AG04449 (cell line): ENCODE results near the gene COL1A2.
A peak's percentile ranks its signal among the peaks of the same experiment; 100 is the strongest.

Experiments used
- CTCF ChIA-PET: fragments of 350-600 bp; formaldehyde crosslinking; extraction: SDS; loops from one replicate; lab custom pipeline; 2021; ENCODE audit warnings: antibody characterized with exemption; lab: Yijun Ruan, JAX
- POLR2A ChIA-PET: fragments of 400-600, 350-600 bp; formaldehyde crosslinking; extraction: SDS; loops from one replicate; lab custom pipeline; 2020; ENCODE audit warnings: antibody characterized with exemption, inconsistent platforms; lab: Yijun Ruan, JAX
- DNase-seq: peaks from one replicate; pipeline ENCODE4 v3.0.0-alpha.2; 2010; ENCODE audit warnings: low read depth, low spot score
- H3K4me3 ChIP-seq: 2 replicates; pipeline ENCODE4 v1.5.1; 2011; ENCODE audit warnings: low read depth, mild to moderate bottlenecking, control low read depth, low read length
- CTCF ChIP-seq: IDR thresholded peaks from one replicate; pipeline ENCODE4 v1.5.1; 2011; ENCODE audit warnings: mild to moderate bottlenecking, moderate library complexity, low read length, control low read depth, inconsistent platforms; ENCODE audit not compliant: insufficient read depth; ENCODE audit errors: missing control alignments

COL1A2 gene

DNA sequence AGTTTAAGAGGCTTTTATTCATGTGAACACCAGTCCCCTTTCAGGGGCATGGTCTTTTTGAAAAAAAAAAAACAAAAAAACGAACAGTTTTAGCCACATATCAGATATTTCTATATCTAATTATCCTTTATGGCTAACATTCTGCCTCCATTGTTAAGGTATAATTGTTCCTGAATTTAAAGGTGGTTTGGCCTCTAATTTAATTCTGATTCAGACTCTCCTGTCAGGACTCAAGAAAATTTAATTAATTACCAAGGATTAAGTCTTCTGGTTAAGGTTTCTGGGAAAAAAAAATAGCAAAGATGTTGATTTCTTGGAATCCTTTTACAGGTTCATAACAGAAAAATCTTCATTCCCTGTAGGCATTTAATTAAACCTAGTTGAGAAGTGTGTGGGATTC, 27.4 kb downstream of the COL1A2 start:
- H3K4me3 ChIP-seq, result no peak overlapping the region
- ChIA-PET POLR2A (interaction anchor here (1.5 to 4.6 kb wide), 2 partner anchors 12 to 133 kb away, joined by 5 to 23 read pairs; no protein-coding TSS in a partner anchor), CTCF (interaction anchor here (1.3 to 2.7 kb wide), 2 partner anchors 126 to 133 kb away, joined by 3 to 12 read pairs; no protein-coding TSS in a partner anchor)
- DNase-seq, result no peak
- TF ChIP-seq CTCF, result no peak

- ChIA-PET POLR2A (interaction anchor here (1.0 to 5.3 kb wide), 7 partner anchors 8 to 134 kb away, joined by 3 to 43 read pairs (median 3); no protein-coding TSS in a partner anchor), CTCF (interaction anchor here (0.6 to 5.5 kb wide), 5 partner anchors 10 to 134 kb away, joined by 3 to 48 read pairs (median 4); partner anchors contain the start of gene COL1A2)
Measured at GRCh38 chr7:94422827-94423460, 28.2 kb downstream of the COL1A2 start.

DNA sequence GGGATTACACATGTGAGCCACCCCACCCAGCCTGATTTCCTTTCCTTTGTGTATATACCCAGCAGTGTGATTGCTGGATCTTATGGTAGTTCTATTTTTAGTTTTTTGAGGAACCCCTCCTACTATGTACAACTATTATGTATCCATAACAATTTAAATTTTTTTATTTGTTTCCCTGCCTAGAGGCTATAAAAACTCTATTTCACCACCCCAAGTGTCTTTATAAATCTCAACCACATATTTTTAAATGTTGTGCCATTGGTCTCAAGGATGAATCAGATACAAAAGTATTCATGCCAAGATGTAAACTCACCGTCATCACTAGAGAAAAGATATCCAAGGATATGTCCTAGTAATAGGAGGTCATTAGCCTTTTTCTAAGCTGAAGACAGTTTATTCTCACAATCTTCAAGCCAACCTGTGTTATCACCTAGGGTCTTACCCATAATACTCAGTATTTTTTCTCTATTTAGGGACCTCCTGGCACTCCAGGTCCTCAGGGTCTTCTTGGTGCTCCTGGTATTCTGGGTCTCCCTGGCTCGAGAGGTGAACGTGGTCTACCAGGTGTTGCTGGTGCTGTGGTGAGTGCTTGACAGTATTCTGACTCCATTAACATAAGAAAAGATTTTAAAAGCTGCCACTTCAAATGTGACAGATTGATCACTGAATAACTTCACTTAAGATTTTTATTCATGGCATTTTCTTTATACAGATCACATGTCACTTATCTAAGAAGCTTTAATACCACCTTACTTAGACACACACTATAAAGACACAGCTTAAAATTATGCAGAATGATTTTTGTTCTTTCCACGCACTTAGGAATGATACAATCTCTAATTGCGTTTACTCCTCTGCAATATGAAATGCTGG, 29.4 kb downstream of the COL1A2 start:
- no peak overlapping the region for H3K4me3 ChIP-seq
- TF ChIP-seq CTCF, result no peak
- peak; percentile 47 for DNase-seq
- ChIA-PET CTCF (interaction anchor here (0.9 to 5.5 kb wide), 7 partner anchors 12 to 135 kb away, joined by 3 to 48 read pairs (median 8); no protein-coding TSS in a partner anchor), POLR2A (interaction anchor here (1.0 to 5.5 kb wide), 8 partner anchors 9 to 134 kb away, joined by 3 to 43 read pairs (median 8); no protein-coding TSS in a partner anchor)

More at GRCh38 chr7:94422827-94423460, 28.2 kb downstream of the COL1A2 start:
- no peak for DNase-seq
- no peak for TF ChIP-seq CTCF
- H3K4me3 ChIP-seq, result no peak overlapping the region

- H3K4me3 ChIP-seq, result no peak overlapping the region
- ChIA-PET CTCF (interaction anchor here (1.9 to 5.5 kb wide), 3 partner anchors 11 to 136 kb away, joined by 11 to 48 read pairs (median 13); no protein-coding TSS in a partner anchor), POLR2A (interaction anchor here (0.6 to 5.5 kb wide), 6 partner anchors 13 to 136 kb away, joined by 3 to 43 read pairs (median 10); no protein-coding TSS in a partner anchor)
- DNase-seq, result no peak
- TF ChIP-seq CTCF, result no peak
Measured at GRCh38 chr7:94425546-94425945, 30.9 kb downstream of the COL1A2 start.

DNA sequence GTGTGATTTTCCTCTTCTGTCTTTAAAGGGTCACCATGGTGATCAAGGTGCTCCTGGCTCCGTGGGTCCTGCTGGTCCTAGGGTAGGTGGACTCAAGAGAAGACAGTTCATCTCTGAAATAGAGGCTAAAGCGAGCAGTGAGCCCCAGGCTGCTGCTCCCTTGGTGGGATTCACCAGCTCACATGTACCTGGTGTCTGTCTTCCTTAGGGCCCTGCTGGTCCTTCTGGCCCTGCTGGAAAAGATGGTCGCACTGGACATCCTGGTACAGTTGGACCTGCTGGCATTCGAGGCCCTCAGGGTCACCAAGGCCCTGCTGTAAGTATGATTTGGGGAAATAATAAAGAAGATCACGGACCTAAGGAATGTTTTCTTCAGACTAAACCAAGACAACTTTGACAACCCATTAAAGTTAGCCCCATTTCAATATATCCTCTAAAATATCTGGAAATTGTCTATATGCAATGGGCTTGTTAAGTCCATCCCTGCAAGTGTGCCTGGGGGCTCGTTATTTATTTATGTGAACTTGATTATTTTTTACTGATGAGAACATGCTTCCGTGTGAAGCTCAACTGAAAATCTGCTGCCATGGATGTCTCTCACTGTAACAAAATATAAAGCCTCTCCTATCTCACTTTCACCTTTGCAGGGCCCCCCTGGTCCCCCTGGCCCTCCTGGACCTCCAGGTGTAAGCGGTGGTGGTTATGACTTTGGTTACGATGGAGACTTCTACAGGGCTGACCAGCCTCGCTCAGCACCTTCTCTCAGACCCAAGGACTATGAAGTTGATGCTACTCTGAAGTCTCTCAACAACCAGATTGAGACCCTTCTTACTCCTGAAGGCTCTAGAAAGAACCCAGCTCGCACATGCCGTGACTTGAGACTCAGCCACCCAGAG, 32.5 kb downstream of the COL1A2 start:
- ChIA-PET CTCF (interaction anchor here (1.0 to 5.5 kb wide), 4 partner anchors 10 to 138 kb away, joined by 4 to 48 read pairs (median 9); no protein-coding TSS in a partner anchor), POLR2A (interaction anchor here (0.8 to 5.5 kb wide), 6 partner anchors 9 to 137 kb away, joined by 3 to 43 read pairs (median 6); no protein-coding TSS in a partner anchor)
- DNase-seq, result no peak
- no peak overlapping the region for H3K4me3 ChIP-seq
- TF ChIP-seq CTCF, result no peak
